ENCODE measurements around the gene MFSD11. TPM values are rescaled to one million over a fixed set of nuclear protein-coding genes. Genes with fewer than 3 reads are reported as not detected.

MFSD11 gene
- total and polyA plus RNA-seq, 2 of the 8 experiments (the other 6 are each of a cell fraction or from before 2014, with no cell fraction given) = 17.7 to 19.8 TPM

- Histone ChIP-seq H3K23ac (ENCODE audit: insufficient read length) (no peak overlapping the region), H3K79me1 (ENCODE audit: low read depth, low read length) (no peaks in the 10 kb centered on the region), H3K4me1 (replicated peaks in 1 of 4; ENCODE audit: control insufficient read depth in 3 of 4, insufficient read depth in 4 of 4, low read length in 3 of 4) (peaks cover 0 to 4% (median 1%) of the 10 kb centered on the region in 4 experiments; a peak in 4 of 7 replicates), H2BK5ac (ENCODE audit: low read depth, low read length) (no peak overlapping the region), H4K91ac (replicated peaks; ENCODE audit: insufficient read length, low read length) (no peak overlapping the region), H3K36me3 (ENCODE audit: control insufficient read depth in 2 of 4, insufficient read depth in 4 of 4, low read length in 3 of 4) (peaks cover 11 to 56% (median 35%) of the 10 kb centered on the region in 4 experiments), H3K14ac (ENCODE audit: insufficient read length) (no peak overlapping the region), H3K4me3 (ENCODE audit: extremely low read depth in 1 of 4, insufficient read depth in 2 of 4, low read depth in 3 of 4, low read length in 4 of 4) (no peak overlapping the region), H3K79me2 (ENCODE audit: control insufficient read depth in 1 of 2, insufficient read depth in 2 of 2, low read length in 2 of 2) (peaks cover 0 to 13% of the 10 kb centered on the region in 2 experiments; a peak in 2 of 4 replicates), H2BK20ac (ENCODE audit: low read length) (no peak overlapping the region), H3K4ac (replicated peaks; ENCODE audit: insufficient read length, low read depth, low read length) (no peak overlapping the region), H3K27ac (ENCODE audit: low read depth, low read length) (no peak overlapping the region), H4K8ac (ENCODE audit: extremely low read depth, insufficient read depth, low read length) (no peak overlapping the region), H2BK15ac (ENCODE audit: low read length) (no peak overlapping the region), H3K4me2 (ENCODE audit: insufficient read depth in 1 of 2, low read depth in 2 of 2, low read length in 2 of 2) (no peak overlapping the region), H3K9me3 (ENCODE audit: insufficient read depth in 2 of 2, low read depth in 1 of 2, low read length in 1 of 2) (no peaks in the 10 kb centered on the region), H3K18ac (ENCODE audit: extremely low read depth, low read length) (no peak overlapping the region), H2AK5ac (ENCODE audit: low read depth, low read length) (no peak overlapping the region), H2AFZ (ENCODE audit: low read length) (no peak overlapping the region), H2BK120ac (replicated peaks; ENCODE audit: low read depth, low read length) (no peak overlapping the region), H3K56ac (replicated peaks; ENCODE audit: insufficient read length, low read depth, low read length) (no peak overlapping the region), H2BK12ac (ENCODE audit: low read depth, low read length) (no peak overlapping the region), H3K23me2 (ENCODE audit: low read depth, low read length) (peaks cover 8% of the 10 kb centered on the region), H3K9ac (replicated peaks in 1 of 4; ENCODE audit: extremely low read depth in 1 of 4, low read depth in 3 of 4, low read length in 3 of 4) (no peak overlapping the region), H4K20me1 (replicated peaks in 1 of 2; ENCODE audit: control insufficient read depth in 1 of 2, insufficient read depth in 2 of 2, low read length in 2 of 2) (peaks cover 0 to 7% of the 10 kb centered on the region in 2 experiments), H4K5ac (ENCODE audit: insufficient read length, low read depth, low read length) (no peak overlapping the region), H3K27me3 (replicated peaks in 1 of 4; ENCODE audit: control insufficient read depth in 3 of 4, extremely low read depth in 1 of 4, insufficient read depth in 3 of 4, low read length in 3 of 4) (no peaks in the 10 kb centered on the region)
- POLR2A ChIA-PET (ENCODE audit: partially characterized antibody) = interaction anchor here (8.4 kb wide), 1 partner anchor 14 kb away, joined by 181 read pairs; the partner anchor contains the start of genes MFSD11 and SRSF2
- no peak for FAIRE-seq
- CTCF ChIA-PET (ENCODE audit: partially characterized antibody) = interaction anchor here (0.6 to 1.7 kb wide), 3 partner anchors 9 to 263 kb away, joined by 3 to 5 read pairs (median 4); no protein-coding TSS in a partner anchor
- no peak for DNase-seq (ENCODE audit: low read depth in 1 of 2, low spot score in 2 of 2)
- 93% methylated on average over 8 of the region's 8 CpGs; no CpG with 5 or more reads in 1 of the 2 experiments for WGBS, 2 experiments (ENCODE audit: extremely low coverage in 1 of 2, insufficient coverage in 1 of 2, insufficient read length in 1 of 2, insufficient replicate concordance in 2 of 2, low coverage in 1 of 2, low lambda C conversion rate in 2 of 2, missing lambda C conversion rate in 1 of 2)
- TF ChIP-seq CREB1 (IDR thresholded peaks at IDR 0.05) = no peak
- TF ChIP-seq ZNF274 (IDR thresholded peaks at IDR 0.05; ENCODE audit: borderline replicate concordance, extremely low read depth, low read length) = no peak
- no peak for TF ChIP-seq BCL11A (IDR thresholded peaks at IDR 0.05; ENCODE audit: low read depth in 2 of 2, low read length in 2 of 2)
- no peak for TF ChIP-seq EZH2 (IDR thresholded peaks at IDR 0.05; ENCODE audit: low read depth, low read length, severe bottlenecking)
- TF ChIP-seq, protein P1, sequence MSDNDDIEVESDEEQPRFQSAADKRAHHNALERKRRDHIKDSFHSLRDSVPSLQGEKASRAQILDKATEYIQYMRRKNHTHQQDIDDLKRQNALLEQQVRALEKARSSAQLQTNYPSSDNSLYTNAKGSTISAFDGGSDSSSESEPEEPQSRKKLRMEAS (IDR thresholded peaks at IDR 0.05) = no peak
- no peak for TF ChIP-seq NRF1 (IDR thresholded peaks at IDR 0.05; ENCODE audit: low read depth, low read length)
- no peak for TF ChIP-seq NANOG (IDR thresholded peaks at IDR 0.05; ENCODE audit: insufficient read depth, low read depth, low read length, poor library complexity, severe bottlenecking)
- no peak for TF ChIP-seq SP1 (IDR thresholded peaks at IDR 0.05; ENCODE audit: low read depth, low read length)
- TF ChIP-seq TEAD4 (IDR thresholded peaks at IDR 0.05; ENCODE audit: low read depth, low read length) = no peak
- no peak for TF ChIP-seq JUN (IDR thresholded peaks at IDR 0.05; ENCODE audit: low read depth, low read length)
- TF ChIP-seq RFX5 (IDR thresholded peaks at IDR 0.05; ENCODE audit: borderline replicate concordance, low read depth, low read length) = no peak
- no peak for TF ChIP-seq BRCA1 (IDR thresholded peaks at IDR 0.05; ENCODE audit: low read depth, low read length)
- TF ChIP-seq SP2 (IDR thresholded peaks at IDR 0.05; ENCODE audit: low read length) = no peak
- TF ChIP-seq TAF7 (optimal IDR thresholded peaks at IDR 0.05; ENCODE audit: borderline replicate concordance, low read depth, low read length) = no peak
- no peak for TF ChIP-seq FOSL1 (IDR thresholded peaks at IDR 0.05; ENCODE audit: insufficient read depth, low read depth, low read length)
Observed at GRCh38 chr17:76722279-76722678, 15.6 kb upstream of the MFSD11 start.
